PC-3 (cell line): ENCODE measurements around the gene ARL16. TPM values are rescaled to one million over a fixed set of nuclear protein-coding genes. Genes with fewer than 3 reads are reported as not detected.

Experiments used
- ATAC-seq: fragments of 200-7000 bp; cut with Tn5 transposase; 2 replicates; pipeline ENCODE4 v1.9.1; 2020; ENCODE audit warnings: mild to moderate bottlenecking, moderate library complexity
- BruUV-seq: library from RNA; stranded (reverse); fragments of 400-500 nt; replicated peaks from 2 replicates; lab custom pipeline; 2021; lab: Mats Ljungman, UMichigan
- CTCF ChIA-PET: fragments of 300-600 bp; sonication (Branson Sonifier 250); formaldehyde crosslinking; loops from one replicate; lab custom pipeline; 2022; ENCODE audit warnings: antibody characterized with exemption; lab: Charles Lee
- POLR2A ChIA-PET: fragments of 300-600 bp; sonication (Branson Sonifier 250); formaldehyde crosslinking; loops from one replicate; lab custom pipeline; 2022; ENCODE audit warnings: antibody characterized with exemption; ENCODE audit not compliant: unreplicated experiment; lab: Charles Lee
- DNase-seq: peaks from one replicate; pipeline ENCODE4 v3.0.0-alpha.2; 2015
- H2AFZ ChIP-seq: fragments of 300-600 bp; sonication (generic); 2 replicates; pipeline ENCODE4 v1.6.0; 2016; ENCODE audit warnings: antibody characterized with exemption, low read length
- H3F3A ChIP-seq: fragments of 300-600 bp; sonication (generic); one replicate; pipeline ENCODE4 v1.6.0; 2017; ENCODE audit warnings: antibody characterized with exemption, low read length, control low read depth, mild to moderate bottlenecking; ENCODE audit not compliant: unreplicated experiment
- H3K27ac ChIP-seq: fragments of 300-600 bp; sonication (generic); 2 replicates; pipeline ENCODE4 v1.5.1; 2016; ENCODE audit warnings: mild to moderate bottlenecking, low read length
- H3K27me3 ChIP-seq: fragments of 300-600 bp; sonication (generic); 2 replicates; pipeline ENCODE4 v1.6.1; 2016; ENCODE audit warnings: low read length, mixed read lengths
- H3K36me3 ChIP-seq: fragments of 300-600 bp; sonication (generic); 2 replicates; pipeline ENCODE4 v1.6.1; 2016; ENCODE audit warnings: low read depth, mixed run types, low read length, mixed read lengths
- H3K4me1 ChIP-seq: fragments of 300-600 bp; sonication (generic); 2 replicates; pipeline ENCODE4 v1.5.1; 2016; ENCODE audit warnings: low read length; ENCODE audit not compliant: insufficient read depth
- H3K4me2 ChIP-seq: fragments of 300-600 bp; sonication (generic); 2 replicates; pipeline ENCODE4 v1.6.0; 2016; ENCODE audit warnings: low read length
- H3K4me3 ChIP-seq: fragments of 300-600 bp; sonication (generic); 2 replicates; pipeline ENCODE4 v1.5.1; 2016; ENCODE audit warnings: mild to moderate bottlenecking, low read length, mixed read lengths
- H3K79me2 ChIP-seq: fragments of 300-600 bp; sonication (generic); 2 replicates; pipeline ENCODE4 v1.6.1; 2017; ENCODE audit warnings: low read length, mixed read lengths
- H3K9ac ChIP-seq: fragments of 300-600 bp; sonication (generic); 2 replicates; pipeline ENCODE4 v1.6.0; 2016; ENCODE audit warnings: mild to moderate bottlenecking, low read length
- H3K9me2 ChIP-seq: fragments of 300-600 bp; sonication (generic); replicated peaks from 2 replicates; pipeline ENCODE4 v1.6.1; 2016; ENCODE audit warnings: mixed run types, low read length, mixed read lengths
- H3K9me3 ChIP-seq: fragments of 300-600 bp; sonication (generic); 2 replicates; pipeline ENCODE4 v1.6.1; 2016; ENCODE audit warnings: low read length, mixed read lengths
- H4K20me1 ChIP-seq: fragments of 300-600 bp; sonication (generic); 2 replicates; pipeline ENCODE4 v1.6.1; 2016; ENCODE audit warnings: low read length, mixed read lengths
- EZH2 ChIP-seq: fragments of 300-600 bp; sonication (generic); IDR thresholded peaks from one replicate; pipeline ENCODE4 v1.6.1; 2017; ENCODE audit warnings: antibody characterized with exemption, mild to moderate bottlenecking, low read length; ENCODE audit not compliant: unreplicated experiment
- EZH2phosphoT487 ChIP-seq: fragments of 300-600 bp; sonication (generic); IDR thresholded peaks from 2 replicates; pipeline ENCODE4 v1.6.1; 2018; ENCODE audit warnings: mild to moderate bottlenecking, antibody characterized with exemption, low read length, borderline replicate concordance
- intact Hi-C: fragments of 100-400 bp; cut with micrococcal nuclease; formaldehyde crosslinking; loops from 2 replicates; pipeline ENCODE4 v1.9.0; 2023
- total RNA-seq: library from RNA; depleted of rRNA; stranded (reverse); fragments of >200 nt; gene quantifications from 2 replicates; pipeline ENCODE4 v1.2.3, GENCODE V29; 2014
- TF ChIP-seq, protein P1 (sequence below): fragments of 300-600 bp; sonication (generic); conservative IDR thresholded peaks from 2 replicates; pipeline ENCODE4 v1.5.1; 2017; ENCODE audit warnings: antibody characterized with exemption, low read depth, mild to moderate bottlenecking, low read length

Gene ARL16
- total RNA-seq, 1 experiment from 2014 or later: 68.8 TPM

GRCh38 chr17:81722184-81723120 lies 38.9 kb upstream of the ARL16 start:
- intact Hi-C loops: no loop called here
- no TSS peak for BruUV-seq
- POLR2A ChIA-PET: no interaction called here
- Histone ChIP-seq H2AFZ (no peak overlapping the region), H4K20me1 (no peaks in the 10 kb centered on the region), H3K27ac (peak overlapping the region; percentile 85), H3K4me1 (peaks cover 33% of the 10 kb centered on the region), H3F3A (no peaks in the 10 kb centered on the region), H3K4me2 (peak overlapping the region; percentile 84), H3K9me3 (no peaks in the 10 kb centered on the region), H3K4me3 (peak overlapping the region; percentile 52; the same call in 1 of the 2 replicates), H3K9me2 (no peaks in the 10 kb centered on the region), H3K36me3 (no peaks in the 10 kb centered on the region; the same call in 1 of the 2 replicates), H3K27me3 (no peaks in the 10 kb centered on the region), H3K79me2 (no peaks in the 10 kb centered on the region), H3K9ac (peak overlapping the region; percentile 55)
- CTCF ChIA-PET: no interaction called here
- DNase-seq (peak; percentile 92), ATAC-seq (peak; percentile 51)
- no peak for TF ChIP-seq EZH2phosphoT487
- TF ChIP-seq EZH2: no peak
- TF ChIP-seq, protein P1, sequence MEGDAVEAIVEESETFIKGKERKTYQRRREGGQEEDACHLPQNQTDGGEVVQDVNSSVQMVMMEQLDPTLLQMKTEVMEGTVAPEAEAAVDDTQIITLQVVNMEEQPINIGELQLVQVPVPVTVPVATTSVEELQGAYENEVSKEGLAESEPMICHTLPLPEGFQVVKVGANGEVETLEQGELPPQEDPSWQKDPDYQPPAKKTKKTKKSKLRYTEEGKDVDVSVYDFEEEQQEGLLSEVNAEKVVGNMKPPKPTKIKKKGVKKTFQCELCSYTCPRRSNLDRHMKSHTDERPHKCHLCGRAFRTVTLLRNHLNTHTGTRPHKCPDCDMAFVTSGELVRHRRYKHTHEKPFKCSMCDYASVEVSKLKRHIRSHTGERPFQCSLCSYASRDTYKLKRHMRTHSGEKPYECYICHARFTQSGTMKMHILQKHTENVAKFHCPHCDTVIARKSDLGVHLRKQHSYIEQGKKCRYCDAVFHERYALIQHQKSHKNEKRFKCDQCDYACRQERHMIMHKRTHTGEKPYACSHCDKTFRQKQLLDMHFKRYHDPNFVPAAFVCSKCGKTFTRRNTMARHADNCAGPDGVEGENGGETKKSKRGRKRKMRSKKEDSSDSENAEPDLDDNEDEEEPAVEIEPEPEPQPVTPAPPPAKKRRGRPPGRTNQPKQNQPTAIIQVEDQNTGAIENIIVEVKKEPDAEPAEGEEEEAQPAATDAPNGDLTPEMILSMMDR: no peak

DNA sequence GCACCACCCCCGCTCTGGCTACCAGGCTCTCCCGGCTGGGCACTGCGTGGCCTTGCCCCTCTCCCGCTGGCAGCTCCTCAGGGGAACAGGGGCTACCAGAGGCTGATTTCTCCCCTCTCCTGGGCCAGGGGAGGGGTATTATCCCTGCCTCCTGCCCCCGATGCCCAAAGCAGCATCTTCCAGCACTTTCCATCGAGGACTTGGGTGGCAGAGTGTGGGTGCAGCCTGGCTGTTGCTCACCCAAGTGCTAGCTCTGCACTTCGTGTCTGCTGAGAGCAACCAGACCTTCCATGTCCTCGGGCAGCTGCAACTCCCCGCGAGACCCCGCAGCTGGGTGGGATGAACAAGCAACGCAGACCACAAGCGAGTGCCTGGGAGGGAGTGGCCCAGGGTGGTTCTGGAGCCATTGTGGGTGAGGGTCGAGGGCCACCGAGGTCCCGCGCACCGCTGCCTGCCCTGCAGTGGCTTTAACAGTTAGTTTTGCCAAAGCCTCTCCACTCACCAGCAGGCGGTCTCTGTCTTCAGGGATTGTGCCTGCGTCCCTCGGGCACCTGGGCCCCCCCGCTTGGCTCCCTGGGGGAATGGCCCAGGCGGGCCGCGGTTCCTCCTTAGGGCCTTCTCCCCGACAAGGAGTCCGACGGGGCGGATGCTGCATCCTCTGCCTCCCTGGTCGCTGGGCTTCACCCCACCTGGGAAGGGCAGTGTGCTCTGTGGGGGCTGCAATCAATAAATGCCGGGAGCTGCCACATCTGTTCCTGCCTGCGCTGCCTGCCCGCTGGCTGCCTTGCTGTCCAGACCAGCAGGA lies 36.9 kb upstream of the ARL16 start:
- ChIA-PET POLR2A (no interaction called here), CTCF (no interaction called here)
- no TSS peak for BruUV-seq
- intact Hi-C loops: no loop called here
- DNase-seq (no peak), ATAC-seq (no peak)
- Histone ChIP-seq H3K4me1 (peaks cover 31% of the 10 kb centered on the region), H3K4me3 (no peak overlapping the region), H4K20me1 (no peaks in the 10 kb centered on the region), H3K79me2 (0 out of 2 replicates have a peak, but pooled peaks cover under 1% of the 10 kb centered on the region), H3K4me2 (no peak overlapping the region), H3K27me3 (no peaks in the 10 kb centered on the region), H3F3A (no peaks in the 10 kb centered on the region), H3K9me3 (no peaks in the 10 kb centered on the region), H3K36me3 (no peaks in the 10 kb centered on the region; the same call in 1 of the 2 replicates), H3K27ac (no peak overlapping the region), H3K9me2 (no peaks in the 10 kb centered on the region), H2AFZ (no peak overlapping the region), H3K9ac (no peak overlapping the region)
- no peak for TF ChIP-seq EZH2phosphoT487
- TF ChIP-seq, protein P1: no peak
- no peak for TF ChIP-seq EZH2
